ENCODE data around the gene GEMIN4. TPM values are rescaled to one million over a fixed set of nuclear protein-coding genes. Genes with fewer than 3 reads are reported as not detected.

Gene GEMIN4
- total RNA-seq, result 1 to 10 TPM; 6.5 to 7.0 TPM
- polyA plus RNA-seq, result 1 to 10 TPM; 2.8 to 5.3 TPM

DNA sequence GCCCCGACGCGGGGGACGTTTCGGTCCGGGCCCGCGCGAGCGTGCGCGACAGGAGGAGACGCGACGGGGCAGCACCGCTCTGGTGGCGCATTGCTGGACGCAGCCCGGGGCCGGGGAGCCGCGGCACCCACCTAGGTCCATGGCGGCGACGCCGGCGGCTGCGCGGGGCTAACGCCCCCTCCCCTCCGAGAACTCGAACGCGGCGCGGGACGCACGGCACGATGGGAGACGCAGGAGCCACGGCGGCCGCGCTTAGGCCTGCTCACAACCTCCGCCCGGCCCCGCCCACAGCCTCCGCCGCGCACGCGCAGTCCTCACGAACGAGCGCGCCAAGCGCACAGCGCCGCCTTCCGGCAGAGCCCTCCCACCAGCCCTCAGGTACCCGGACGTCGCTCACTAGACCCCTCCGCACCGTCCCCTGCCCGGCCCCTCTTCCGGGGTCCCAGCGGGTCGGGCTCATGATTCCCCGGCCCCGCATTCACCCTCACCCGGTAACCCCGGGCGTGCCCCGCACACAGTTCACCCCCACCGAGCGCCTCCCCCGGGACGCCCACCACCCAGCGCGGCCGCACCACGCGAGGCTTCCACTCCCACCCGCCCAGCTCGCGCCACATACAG lies at the start of gene GEMIN4:
GEMIN4 (minus strand) TSS at position 263 of the 618 bp plus-strand sequence; CDS start at position 141, 122 bp downstream.
- peak within 1 kb of the TSS; percentile 71 to 80 (median 75) for H3K4me3 ChIP-seq (ENCODE audit: low read depth in 1 of 3, low read length in 3 of 3)
- peaks cover 0 to 19% (median 3%) of the 10 kb centered on the region in 4 donors for H3K36me3 ChIP-seq (ENCODE audit: control insufficient read depth in 4 of 4, insufficient read depth in 3 of 4, low read depth in 1 of 4, low read length in 3 of 4)
- WGBS, result under 1% methylated on average over 87 of the region's 87 CpGs
- peak; percentile 99 for DNase-seq (ENCODE audit: low spot score)
- peak within 1 kb of the TSS; percentile 45 to 80 for H3K27ac ChIP-seq (ENCODE audit: low read depth in 1 of 2, low read length in 2 of 2)
- peaks cover 6 to 17% (median 11%) of the 10 kb centered on the region in 4 donors for H3K4me1 ChIP-seq (ENCODE audit: control insufficient read depth in 4 of 4, insufficient read depth in 4 of 4, low read length in 3 of 4)
- H3K9ac ChIP-seq (ENCODE audit: low read depth in 1 of 2, low read length in 2 of 2), result peak within 1 kb of the TSS; percentile 34 to 61
- H3K27me3 ChIP-seq (ENCODE audit: control insufficient read depth in 4 of 4, insufficient read depth in 4 of 4, low read length in 3 of 4), result no peaks in the 10 kb centered on the region
- H3K9me3 ChIP-seq (ENCODE audit: control insufficient read depth in 4 of 4, low read length in 3 of 4), result no peaks in the 10 kb centered on the region
- TF ChIP-seq, protein P1, sequence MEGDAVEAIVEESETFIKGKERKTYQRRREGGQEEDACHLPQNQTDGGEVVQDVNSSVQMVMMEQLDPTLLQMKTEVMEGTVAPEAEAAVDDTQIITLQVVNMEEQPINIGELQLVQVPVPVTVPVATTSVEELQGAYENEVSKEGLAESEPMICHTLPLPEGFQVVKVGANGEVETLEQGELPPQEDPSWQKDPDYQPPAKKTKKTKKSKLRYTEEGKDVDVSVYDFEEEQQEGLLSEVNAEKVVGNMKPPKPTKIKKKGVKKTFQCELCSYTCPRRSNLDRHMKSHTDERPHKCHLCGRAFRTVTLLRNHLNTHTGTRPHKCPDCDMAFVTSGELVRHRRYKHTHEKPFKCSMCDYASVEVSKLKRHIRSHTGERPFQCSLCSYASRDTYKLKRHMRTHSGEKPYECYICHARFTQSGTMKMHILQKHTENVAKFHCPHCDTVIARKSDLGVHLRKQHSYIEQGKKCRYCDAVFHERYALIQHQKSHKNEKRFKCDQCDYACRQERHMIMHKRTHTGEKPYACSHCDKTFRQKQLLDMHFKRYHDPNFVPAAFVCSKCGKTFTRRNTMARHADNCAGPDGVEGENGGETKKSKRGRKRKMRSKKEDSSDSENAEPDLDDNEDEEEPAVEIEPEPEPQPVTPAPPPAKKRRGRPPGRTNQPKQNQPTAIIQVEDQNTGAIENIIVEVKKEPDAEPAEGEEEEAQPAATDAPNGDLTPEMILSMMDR (IDR thresholded peaks at IDR 0.05; ENCODE audit: low read depth, low read length, missing input control), result peak; percentile 87
- TF ChIP-seq RAD21 (IDR thresholded peaks at IDR 0.05) (peak; percentile 45 to 55), RXRA (IDR thresholded peaks at IDR 0.05) (no peak), JUND (IDR thresholded peaks at IDR 0.05) (no peak)

DNA sequence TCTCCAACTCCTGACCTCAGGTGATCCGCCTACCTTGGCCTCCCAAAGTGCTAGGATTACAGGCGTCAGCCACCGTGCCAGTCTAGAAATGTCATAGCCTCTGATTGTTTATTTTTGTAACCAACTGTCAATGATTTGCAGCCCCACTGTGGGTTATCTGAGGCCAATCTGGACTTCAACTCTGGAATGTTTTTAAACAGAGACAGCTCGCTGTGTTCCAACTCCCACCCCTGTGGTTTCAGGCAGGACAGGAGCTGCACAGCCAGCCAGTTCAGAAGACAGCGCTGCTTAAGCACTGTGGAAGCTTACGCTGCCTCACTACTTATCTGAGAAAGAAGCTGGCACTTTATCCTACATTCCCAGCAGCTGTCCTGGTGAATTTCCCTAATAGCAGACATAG lies 49.6 kb upstream of the GEMIN4 start:
- Histone ChIP-seq H3K27me3 (ENCODE audit: control insufficient read depth in 4 of 4, insufficient read depth in 4 of 4, low read length in 3 of 4) (no peaks in the 10 kb centered on the region), H3K4me3 (ENCODE audit: low read depth in 1 of 3, low read length in 3 of 3) (no peak overlapping the region), H3K4me1 (ENCODE audit: control insufficient read depth in 4 of 4, insufficient read depth in 4 of 4, low read length in 3 of 4) (no peaks in the 10 kb centered on the region), H3K9me3 (ENCODE audit: control insufficient read depth in 4 of 4, low read length in 3 of 4) (no peaks in the 10 kb centered on the region), H3K36me3 (ENCODE audit: control insufficient read depth in 4 of 4, insufficient read depth in 3 of 4, low read depth in 1 of 4, low read length in 3 of 4) (no peaks in the 10 kb centered on the region), H3K9ac (ENCODE audit: low read depth in 1 of 2, low read length in 2 of 2) (no peak overlapping the region), H3K27ac (ENCODE audit: low read depth in 1 of 2, low read length in 2 of 2) (no peak overlapping the region)
- TF ChIP-seq TAF1 (conservative IDR thresholded peaks at IDR 0.05) (no peak), JUND (IDR thresholded peaks at IDR 0.05) (no peak), RXRA (IDR thresholded peaks at IDR 0.05) (no peak), HNF4G (IDR thresholded peaks at IDR 0.05) (no peak), FOXA2 (IDR thresholded peaks at IDR 0.05) (no peak), GABPA (IDR thresholded peaks at IDR 0.05 in 1 of 2, conservative IDR thresholded peaks at IDR 0.05 in 1 of 2) (no peak), FOXA1 (IDR thresholded peaks at IDR 0.05) (no peak), SP1 (IDR thresholded peaks at IDR 0.05) (no peak)
- TF ChIP-seq, protein P2, sequence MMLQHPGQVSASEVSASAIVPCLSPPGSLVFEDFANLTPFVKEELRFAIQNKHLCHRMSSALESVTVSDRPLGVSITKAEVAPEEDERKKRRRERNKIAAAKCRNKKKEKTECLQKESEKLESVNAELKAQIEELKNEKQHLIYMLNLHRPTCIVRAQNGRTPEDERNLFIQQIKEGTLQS (IDR thresholded peaks at IDR 0.05), result no peak
- no peak for DNase-seq (ENCODE audit: low spot score)
- 64% methylated on average over 6 of the region's 6 CpGs for WGBS

DNA sequence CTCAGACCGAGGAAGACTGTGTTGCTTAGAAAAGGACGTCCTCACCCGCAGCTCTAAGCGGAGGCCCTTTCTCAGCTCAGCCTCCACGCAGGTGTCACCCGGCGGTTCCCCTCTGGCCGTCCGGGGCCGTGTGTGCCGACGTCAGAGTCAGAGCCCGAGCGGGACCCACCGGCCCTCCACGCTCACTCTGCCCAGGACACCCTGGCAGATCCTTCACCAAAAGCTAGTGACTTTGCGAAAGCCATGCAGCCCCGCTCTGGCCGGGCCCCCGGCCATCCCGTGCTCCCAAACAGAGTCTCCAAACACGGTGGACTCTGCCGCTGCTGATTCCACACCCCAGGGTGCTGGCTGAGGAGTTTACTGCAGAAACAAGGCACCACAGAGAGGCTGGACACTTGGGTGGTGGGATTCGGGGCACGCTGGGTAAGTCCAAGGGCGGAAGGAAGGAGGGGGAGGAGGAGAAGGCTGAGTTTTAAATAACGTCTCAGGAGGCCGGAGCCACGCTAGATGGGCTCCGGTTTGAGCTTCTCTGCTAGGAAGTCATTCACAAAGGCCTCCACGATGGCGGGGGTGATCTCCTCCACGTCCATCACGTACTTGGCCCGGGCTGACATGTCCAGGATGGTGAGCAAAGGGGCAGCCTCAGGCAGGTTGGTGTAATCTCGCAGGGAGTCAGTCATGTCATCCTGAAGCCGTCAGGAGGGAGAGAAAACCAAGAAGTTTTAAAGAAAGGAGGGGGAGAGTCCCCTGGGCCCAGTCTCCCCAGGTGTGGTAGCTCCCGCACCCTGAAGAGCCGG lies 48.6 kb upstream of the GEMIN4 start:
- Histone ChIP-seq H3K36me3 (ENCODE audit: control insufficient read depth in 4 of 4, insufficient read depth in 3 of 4, low read depth in 1 of 4, low read length in 3 of 4) (no peaks in the 10 kb centered on the region), H3K4me3 (ENCODE audit: low read depth in 1 of 3, low read length in 3 of 3) (no peak overlapping the region), H3K4me1 (ENCODE audit: control insufficient read depth in 4 of 4, insufficient read depth in 4 of 4, low read length in 3 of 4) (no peaks in the 10 kb centered on the region), H3K27ac (ENCODE audit: low read depth in 1 of 2, low read length in 2 of 2) (no peak overlapping the region), H3K9me3 (ENCODE audit: control insufficient read depth in 4 of 4, low read length in 3 of 4) (no peaks in the 10 kb centered on the region), H3K27me3 (ENCODE audit: control insufficient read depth in 4 of 4, insufficient read depth in 4 of 4, low read length in 3 of 4) (no peaks in the 10 kb centered on the region), H3K9ac (ENCODE audit: low read depth in 1 of 2, low read length in 2 of 2) (no peak overlapping the region)
- DNase-seq (ENCODE audit: low spot score), result no peak
- 92% methylated on average over 39 of the region's 39 CpGs for WGBS
- TF ChIP-seq, protein P3, sequence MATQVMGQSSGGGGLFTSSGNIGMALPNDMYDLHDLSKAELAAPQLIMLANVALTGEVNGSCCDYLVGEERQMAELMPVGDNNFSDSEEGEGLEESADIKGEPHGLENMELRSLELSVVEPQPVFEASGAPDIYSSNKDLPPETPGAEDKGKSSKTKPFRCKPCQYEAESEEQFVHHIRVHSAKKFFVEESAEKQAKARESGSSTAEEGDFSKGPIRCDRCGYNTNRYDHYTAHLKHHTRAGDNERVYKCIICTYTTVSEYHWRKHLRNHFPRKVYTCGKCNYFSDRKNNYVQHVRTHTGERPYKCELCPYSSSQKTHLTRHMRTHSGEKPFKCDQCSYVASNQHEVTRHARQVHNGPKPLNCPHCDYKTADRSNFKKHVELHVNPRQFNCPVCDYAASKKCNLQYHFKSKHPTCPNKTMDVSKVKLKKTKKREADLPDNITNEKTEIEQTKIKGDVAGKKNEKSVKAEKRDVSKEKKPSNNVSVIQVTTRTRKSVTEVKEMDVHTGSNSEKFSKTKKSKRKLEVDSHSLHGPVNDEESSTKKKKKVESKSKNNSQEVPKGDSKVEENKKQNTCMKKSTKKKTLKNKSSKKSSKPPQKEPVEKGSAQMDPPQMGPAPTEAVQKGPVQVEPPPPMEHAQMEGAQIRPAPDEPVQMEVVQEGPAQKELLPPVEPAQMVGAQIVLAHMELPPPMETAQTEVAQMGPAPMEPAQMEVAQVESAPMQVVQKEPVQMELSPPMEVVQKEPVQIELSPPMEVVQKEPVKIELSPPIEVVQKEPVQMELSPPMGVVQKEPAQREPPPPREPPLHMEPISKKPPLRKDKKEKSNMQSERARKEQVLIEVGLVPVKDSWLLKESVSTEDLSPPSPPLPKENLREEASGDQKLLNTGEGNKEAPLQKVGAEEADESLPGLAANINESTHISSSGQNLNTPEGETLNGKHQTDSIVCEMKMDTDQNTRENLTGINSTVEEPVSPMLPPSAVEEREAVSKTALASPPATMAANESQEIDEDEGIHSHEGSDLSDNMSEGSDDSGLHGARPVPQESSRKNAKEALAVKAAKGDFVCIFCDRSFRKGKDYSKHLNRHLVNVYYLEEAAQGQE (IDR thresholded peaks at IDR 0.05), result no peak
- no peak for TF ChIP-seq RAD21 (IDR thresholded peaks at IDR 0.05)
